ENCODE data around the gene VAMP8. TPM values are rescaled to one million over a fixed set of nuclear protein-coding genes. Genes with fewer than 3 reads are reported as not detected.

Gene VAMP8
- total RNA-seq, 1 experiment from 2014 or later: not detected

DNA sequence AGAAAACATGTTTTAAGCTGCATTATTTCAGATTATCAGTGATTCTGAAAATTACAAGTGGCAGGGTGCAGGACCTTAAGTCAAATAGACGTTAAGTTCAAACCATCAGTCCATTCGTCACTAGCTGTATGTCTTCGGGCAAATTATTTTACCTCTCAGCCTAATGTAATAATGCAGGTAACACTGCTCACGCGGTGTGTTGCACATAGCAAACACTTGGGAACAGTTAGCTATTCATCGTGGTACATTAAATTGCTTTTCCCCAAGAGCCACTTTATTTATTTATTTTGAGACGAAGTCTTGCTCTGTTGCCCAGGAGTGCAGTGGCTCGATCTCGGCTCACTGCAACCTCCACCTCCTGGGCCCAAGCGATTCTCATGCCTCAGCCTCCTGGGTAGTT, 28.3 kb upstream of the VAMP8 start:
- Histone ChIP-seq H3K27me3 (replicated peaks; ENCODE audit: insufficient read depth, low read depth, low read length, poor library complexity) (no peaks in the 10 kb centered on the region), H3K4me1 (ENCODE audit: insufficient read depth, low read length, poor library complexity, severe bottlenecking) (peaks cover 7% of the 10 kb centered on the region), H3K36me3 (ENCODE audit: insufficient read depth, low read length, poor library complexity, severe bottlenecking) (peaks cover 64% of the 10 kb centered on the region), H3K9me3 (ENCODE audit: low read depth, low read length, poor library complexity, severe bottlenecking) (no peaks in the 10 kb centered on the region), H3K27ac (ENCODE audit: low read depth, low read length, poor library complexity, severe bottlenecking) (no peak overlapping the region), H3K4me3 (ENCODE audit: low read depth, low read length, poor library complexity, severe bottlenecking) (no peak overlapping the region)
- intact Hi-C loops (cut with micrococcal nuclease; ENCODE audit: unreplicated experiment): loop anchor here (10.0 kb wide), 1 partner anchor 224 kb away; the partner anchor contains the start of gene TGOLN2
- DNase-seq (ENCODE audit: low spot score): no peak
- ChIA-PET CTCF (interaction anchor here (0.6 kb wide), 1 partner anchor 124 kb away, joined by 8 read pairs; no protein-coding TSS in a partner anchor), POLR2A (ENCODE audit: low non-redundant PET) (interaction anchor here (0.6 to 1.0 kb wide), 3 partner anchors 11 to 130 kb away, joined by 3 to 9 read pairs (median 5); partner anchors contain the start of gene GGCX)
- TF ChIP-seq, protein P1, sequence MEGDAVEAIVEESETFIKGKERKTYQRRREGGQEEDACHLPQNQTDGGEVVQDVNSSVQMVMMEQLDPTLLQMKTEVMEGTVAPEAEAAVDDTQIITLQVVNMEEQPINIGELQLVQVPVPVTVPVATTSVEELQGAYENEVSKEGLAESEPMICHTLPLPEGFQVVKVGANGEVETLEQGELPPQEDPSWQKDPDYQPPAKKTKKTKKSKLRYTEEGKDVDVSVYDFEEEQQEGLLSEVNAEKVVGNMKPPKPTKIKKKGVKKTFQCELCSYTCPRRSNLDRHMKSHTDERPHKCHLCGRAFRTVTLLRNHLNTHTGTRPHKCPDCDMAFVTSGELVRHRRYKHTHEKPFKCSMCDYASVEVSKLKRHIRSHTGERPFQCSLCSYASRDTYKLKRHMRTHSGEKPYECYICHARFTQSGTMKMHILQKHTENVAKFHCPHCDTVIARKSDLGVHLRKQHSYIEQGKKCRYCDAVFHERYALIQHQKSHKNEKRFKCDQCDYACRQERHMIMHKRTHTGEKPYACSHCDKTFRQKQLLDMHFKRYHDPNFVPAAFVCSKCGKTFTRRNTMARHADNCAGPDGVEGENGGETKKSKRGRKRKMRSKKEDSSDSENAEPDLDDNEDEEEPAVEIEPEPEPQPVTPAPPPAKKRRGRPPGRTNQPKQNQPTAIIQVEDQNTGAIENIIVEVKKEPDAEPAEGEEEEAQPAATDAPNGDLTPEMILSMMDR (conservative IDR thresholded peaks at IDR 0.05; ENCODE audit: low read depth, low read length): no peak
- no peak for TF ChIP-seq EZH2 (IDR thresholded peaks at IDR 0.05; ENCODE audit: borderline replicate concordance, low read depth, low read length, poor library complexity, severe bottlenecking)
- TSS peak; percentile 38 for BruUV-seq (replicated peaks)

DNA sequence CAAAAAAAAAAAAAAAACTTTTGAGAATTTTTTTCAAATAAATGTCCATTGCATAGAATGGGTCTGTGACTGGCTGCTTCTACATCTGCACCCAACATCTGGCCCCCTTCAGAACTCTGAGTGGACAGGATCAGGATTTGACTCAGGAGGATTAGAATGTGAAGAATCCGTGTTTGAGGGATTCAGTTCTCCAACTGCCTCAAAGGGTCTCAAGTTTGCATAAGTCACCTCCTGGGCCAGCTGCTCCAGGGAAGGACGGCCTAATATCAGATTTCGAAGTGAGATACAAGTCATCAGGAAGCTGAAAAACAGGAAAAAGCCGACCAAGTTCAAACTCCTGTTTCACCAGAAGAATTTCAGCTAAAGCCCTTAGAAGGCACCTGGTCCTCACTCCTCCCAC, 27.6 kb upstream of the VAMP8 start:
- no peak for TF ChIP-seq EZH2 (IDR thresholded peaks at IDR 0.05; ENCODE audit: borderline replicate concordance, low read depth, low read length, poor library complexity, severe bottlenecking)
- TF ChIP-seq, protein P1 (conservative IDR thresholded peaks at IDR 0.05; ENCODE audit: low read depth, low read length): no peak
- H3K36me3 ChIP-seq (ENCODE audit: insufficient read depth, low read length, poor library complexity, severe bottlenecking): peaks cover 64% of the 10 kb centered on the region
- CTCF ChIA-PET: interaction anchor here (0.6 kb wide), 1 partner anchor 136 kb away, joined by 3 read pairs; no protein-coding TSS in a partner anchor
- H3K27me3 ChIP-seq (replicated peaks; ENCODE audit: insufficient read depth, low read depth, low read length, poor library complexity): no peaks in the 10 kb centered on the region
- H3K4me3 ChIP-seq (ENCODE audit: low read depth, low read length, poor library complexity, severe bottlenecking): no peak overlapping the region
- no TSS peak for BruUV-seq (replicated peaks)
- H3K4me1 ChIP-seq (ENCODE audit: insufficient read depth, low read length, poor library complexity, severe bottlenecking): peaks cover under 1% of the 10 kb centered on the region
- H3K27ac ChIP-seq (ENCODE audit: low read depth, low read length, poor library complexity, severe bottlenecking): peak overlapping the region; percentile 32
- no peaks in the 10 kb centered on the region for H3K9me3 ChIP-seq (ENCODE audit: low read depth, low read length, poor library complexity, severe bottlenecking)
- intact Hi-C loops (cut with micrococcal nuclease; ENCODE audit: unreplicated experiment): loop anchor here (10.0 kb wide), 2 partner anchors 225 to 485 kb away; partner anchors contain the start of gene TGOLN2
- DNase-seq (ENCODE audit: low spot score): no peak
- POLR2A ChIA-PET (ENCODE audit: low non-redundant PET): interaction anchor here (1.0 kb wide), 1 partner anchor 130 kb away, joined by 9 read pairs; no protein-coding TSS in a partner anchor

GRCh38 chr2:85550486-85550885, 26.9 kb upstream of the VAMP8 start:
- H3K9me3 ChIP-seq (ENCODE audit: low read depth, low read length, poor library complexity, severe bottlenecking): no peaks in the 10 kb centered on the region
- peaks cover 63% of the 10 kb centered on the region for H3K36me3 ChIP-seq (ENCODE audit: insufficient read depth, low read length, poor library complexity, severe bottlenecking)
- no TSS peak for BruUV-seq (replicated peaks)
- CTCF ChIA-PET: interaction anchor here (0.6 to 2.3 kb wide), 2 partner anchors 14 to 130 kb away, joined by 7 to 28 read pairs; partner anchors contain the start of gene SH2D6
- H3K4me1 ChIP-seq (ENCODE audit: insufficient read depth, low read length, poor library complexity, severe bottlenecking): no peaks in the 10 kb centered on the region
- TF ChIP-seq, protein P1 (conservative IDR thresholded peaks at IDR 0.05; ENCODE audit: low read depth, low read length): no peak
- no peak for TF ChIP-seq EZH2 (IDR thresholded peaks at IDR 0.05; ENCODE audit: borderline replicate concordance, low read depth, low read length, poor library complexity, severe bottlenecking)
- POLR2A ChIA-PET (ENCODE audit: low non-redundant PET): no interaction called here
- H3K27ac ChIP-seq (ENCODE audit: low read depth, low read length, poor library complexity, severe bottlenecking): no peak overlapping the region
- DNase-seq (ENCODE audit: low spot score): no peak
- H3K27me3 ChIP-seq (replicated peaks; ENCODE audit: insufficient read depth, low read depth, low read length, poor library complexity): no peaks in the 10 kb centered on the region
- intact Hi-C loops (cut with micrococcal nuclease; ENCODE audit: unreplicated experiment): loop anchor here (10.0 kb wide), 1 partner anchor 486 kb away; no protein-coding TSS in a partner anchor
- no peak overlapping the region for H3K4me3 ChIP-seq (ENCODE audit: low read depth, low read length, poor library complexity, severe bottlenecking)
